HPDE6-E6E7 (cell line): ENCODE data around the gene GNAT2.

Source experiments
- DNase-seq: peaks from one replicate; pipeline ENCODE4 v3.0.0; 2011; ENCODE audit warnings: missing footprints; ENCODE audit errors: extremely low spot score

The GNAT2 gene

GRCh38 chr1:109627692-109628399 lies 8.4 kb upstream of the GNAT2 start:
- DNase-seq = no peak

- no peak for DNase-seq
These were observed 7.4 kb upstream of the GNAT2 start for GRCh38 chr1:109626682-109627408.

- no peak for DNase-seq
These were observed 6.5 kb upstream of the GNAT2 start for GRCh38 chr1:109625601-109626560.

GRCh38 chr1:109625176-109625575 lies 5.8 kb upstream of the GNAT2 start:
- DNase-seq = no peak

- no peak for DNase-seq
These were observed 5.0 kb upstream of the GNAT2 start for GRCh38 chr1:109624201-109625010.

GRCh38 chr1:109623601-109624161 lies 4.3 kb upstream of the GNAT2 start:
- DNase-seq = no peak

GRCh38 chr1:109622895-109623294 lies 3.5 kb upstream of the GNAT2 start:
- no peak for DNase-seq

GRCh38 chr1:109622137-109622892 lies 2.9 kb upstream of the GNAT2 start:
- no peak for DNase-seq

GRCh38 chr1:109621379-109622136 lies 2.1 kb upstream of the GNAT2 start:
- no peak for DNase-seq

GRCh38 chr1:109620841-109621286 lies 1.4 kb upstream of the GNAT2 start:
- peak; percentile 88 for DNase-seq

- DNase-seq = peak; percentile 48
These were observed 980 bp upstream of the GNAT2 start for GRCh38 chr1:109620401-109620791.

- DNase-seq = no peak
These were observed 498 bp downstream of the GNAT2 start for GRCh38 chr1:109618661-109619575.

GRCh38 chr1:109617291-109617801 lies 2.1 kb downstream of the GNAT2 start:
- DNase-seq = peak; percentile 78

- no peak for DNase-seq
These were observed 3.0 kb downstream of the GNAT2 start for GRCh38 chr1:109616391-109616790.

- DNase-seq = no peak
These were observed 3.5 kb downstream of the GNAT2 start for GRCh38 chr1:109615879-109616278.

- no peak for DNase-seq
These were observed 5.9 kb downstream of the GNAT2 start for GRCh38 chr1:109613361-109614147.

- DNase-seq = no peak
These were observed 8.0 kb downstream of the GNAT2 start for GRCh38 chr1:109611308-109611990.
